Endothelial cell of umbilical vein (primary cell): ENCODE results near the gene GFER.

Source experiments
- CTCF ChIP-seq, 2 donors: IDR thresholded peaks; 1 replicate in 1 of 2; 2 replicates in 1 of 2; pipeline ENCODE4 v1.5.1; 2011; ENCODE audit warnings: low read length in 2 of 2, mild to moderate bottlenecking in 2 of 2, moderate library complexity in 2 of 2, control low read depth in 1 of 2, inconsistent platforms in 1 of 2, low read depth in 1 of 2; ENCODE audit not compliant: insufficient read depth in 1 of 2; ENCODE audit errors: extremely low read depth in 1 of 2
- GATA2 ChIP-seq: IDR thresholded peaks from 2 replicates; pipeline ENCODE4 v1.7.0; 2011; ENCODE audit warnings: low read depth, mild to moderate bottlenecking, moderate library complexity, mixed read lengths, low read length; ENCODE audit not compliant: insufficient read length, insufficient read depth
- JUN ChIP-seq: IDR thresholded peaks from 2 replicates; pipeline ENCODE4 v1.6.1; 2011; ENCODE audit warnings: borderline replicate concordance, low read depth; ENCODE audit not compliant: insufficient read length, insufficient read depth
- MYC ChIP-seq: IDR thresholded peaks from one replicate; pipeline ENCODE4 v1.6.1; 2011; ENCODE audit warnings: mild to moderate bottlenecking, low read depth, low read length
- POLR2A ChIP-seq: IDR thresholded peaks from 2 replicates; pipeline ENCODE4 v1.6.1; 2012; ENCODE audit warnings: low read depth, mild to moderate bottlenecking, control low read depth, low read length

GRCh38 chr16:2016407-2016922 lies 32.5 kb downstream of the GFER start:
- TF ChIP-seq CTCF (IDR thresholded peaks at IDR 0.05; ENCODE audit: extremely low read depth in 1 of 2, insufficient read depth in 1 of 2, low read depth in 1 of 2, low read length in 2 of 2) (peak; percentile 55 to 66), POLR2A (no peak), JUN (no peak), MYC (no peak), GATA2 (no peak)
